Measurements from ENCODE around the gene SCYL1.

The SCYL1 gene

DNA sequence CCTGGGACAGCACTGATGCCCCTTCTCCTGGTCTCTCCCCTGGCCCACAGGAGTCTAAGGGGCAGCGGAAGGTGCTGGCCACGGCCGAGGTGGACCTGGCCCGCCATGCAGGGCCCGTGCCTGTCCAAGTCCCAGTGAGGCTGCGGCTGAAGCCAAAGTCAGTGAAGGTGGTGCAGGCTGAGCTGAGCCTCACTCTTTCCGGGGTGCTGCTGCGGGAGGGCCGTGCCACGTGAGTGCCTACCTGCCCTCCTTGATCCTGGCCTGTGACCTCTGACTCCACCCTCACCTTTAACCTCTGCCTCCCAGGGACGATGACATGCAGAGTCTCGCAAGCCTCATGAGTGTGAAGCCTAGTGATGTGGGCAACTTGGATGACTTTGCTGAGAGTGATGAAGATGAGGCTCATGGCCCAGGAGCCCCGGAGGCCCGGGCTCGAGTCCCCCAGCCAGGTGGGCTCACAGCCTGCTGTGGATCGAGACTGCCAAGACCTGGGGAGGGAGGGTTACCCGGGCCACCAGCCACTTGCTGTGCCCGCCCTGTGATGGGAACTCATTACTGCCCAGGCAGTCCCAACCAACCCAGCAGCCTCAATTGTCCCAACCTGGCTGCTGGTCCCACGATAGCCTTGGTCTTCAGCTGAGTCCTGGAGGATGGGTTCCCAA lies 55.3 kb downstream of the SCYL1 start:
- no peak for DNase-seq (ENCODE audit: low read depth in 1 of 2, low spot score in 1 of 2)

- DNase-seq (ENCODE audit: low read depth in 1 of 2, low spot score in 1 of 2): no peak
Measured at GRCh38 chr11:65580756-65581155, 55.9 kb downstream of the SCYL1 start.

- DNase-seq (ENCODE audit: low read depth in 1 of 2, low spot score in 1 of 2): no peak
Measured at GRCh38 chr11:65581928-65582327, 57.0 kb downstream of the SCYL1 start.

DNA sequence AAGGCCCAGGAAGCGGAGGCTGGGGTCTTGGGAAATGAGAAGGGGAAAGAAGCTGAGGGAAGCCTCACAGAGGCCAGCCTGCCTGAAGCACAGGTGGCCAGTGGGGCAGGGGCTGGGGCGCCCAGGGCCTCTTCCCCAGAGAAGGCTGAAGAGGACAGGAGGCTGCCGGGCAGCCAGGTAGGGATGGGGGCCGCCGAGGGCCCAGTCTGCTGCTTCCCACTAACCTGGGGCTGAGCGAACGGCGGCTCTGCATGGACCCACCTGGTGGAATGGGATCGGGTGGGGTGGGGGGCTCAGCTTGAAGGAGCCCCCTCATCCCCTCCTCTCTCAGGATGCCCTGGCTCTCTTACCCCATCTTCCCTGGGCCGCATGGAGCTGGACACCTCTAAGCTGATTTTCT lies 58.7 kb downstream of the SCYL1 start:
- DNase-seq (ENCODE audit: low read depth in 1 of 2, low spot score in 1 of 2): no peak

DNA sequence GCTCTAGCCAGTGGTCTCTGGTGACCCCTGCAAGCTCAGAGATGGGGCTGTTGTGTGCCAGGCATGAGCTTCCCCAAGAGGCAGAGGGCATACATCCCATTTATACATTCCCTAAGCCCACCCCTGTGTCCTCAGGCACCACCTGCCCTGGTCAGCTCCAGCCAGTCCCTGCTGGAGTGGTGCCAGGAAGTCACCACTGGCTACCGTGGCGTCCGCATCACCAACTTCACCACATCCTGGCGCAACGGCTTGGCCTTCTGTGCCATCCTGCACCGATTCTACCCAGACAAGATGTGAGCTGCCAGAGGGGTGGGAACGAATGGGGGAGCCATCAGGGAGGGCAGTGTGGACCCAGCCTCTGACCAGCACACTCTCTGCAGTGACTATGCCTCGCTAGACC lies 59.2 kb downstream of the SCYL1 start:
- DNase-seq (ENCODE audit: low read depth in 1 of 2, low spot score in 1 of 2): no peak

GRCh38 chr11:65584723-65585171 lies 59.9 kb downstream of the SCYL1 start:
- DNase-seq (ENCODE audit: low read depth in 1 of 2, low spot score in 1 of 2): no peak

DNA sequence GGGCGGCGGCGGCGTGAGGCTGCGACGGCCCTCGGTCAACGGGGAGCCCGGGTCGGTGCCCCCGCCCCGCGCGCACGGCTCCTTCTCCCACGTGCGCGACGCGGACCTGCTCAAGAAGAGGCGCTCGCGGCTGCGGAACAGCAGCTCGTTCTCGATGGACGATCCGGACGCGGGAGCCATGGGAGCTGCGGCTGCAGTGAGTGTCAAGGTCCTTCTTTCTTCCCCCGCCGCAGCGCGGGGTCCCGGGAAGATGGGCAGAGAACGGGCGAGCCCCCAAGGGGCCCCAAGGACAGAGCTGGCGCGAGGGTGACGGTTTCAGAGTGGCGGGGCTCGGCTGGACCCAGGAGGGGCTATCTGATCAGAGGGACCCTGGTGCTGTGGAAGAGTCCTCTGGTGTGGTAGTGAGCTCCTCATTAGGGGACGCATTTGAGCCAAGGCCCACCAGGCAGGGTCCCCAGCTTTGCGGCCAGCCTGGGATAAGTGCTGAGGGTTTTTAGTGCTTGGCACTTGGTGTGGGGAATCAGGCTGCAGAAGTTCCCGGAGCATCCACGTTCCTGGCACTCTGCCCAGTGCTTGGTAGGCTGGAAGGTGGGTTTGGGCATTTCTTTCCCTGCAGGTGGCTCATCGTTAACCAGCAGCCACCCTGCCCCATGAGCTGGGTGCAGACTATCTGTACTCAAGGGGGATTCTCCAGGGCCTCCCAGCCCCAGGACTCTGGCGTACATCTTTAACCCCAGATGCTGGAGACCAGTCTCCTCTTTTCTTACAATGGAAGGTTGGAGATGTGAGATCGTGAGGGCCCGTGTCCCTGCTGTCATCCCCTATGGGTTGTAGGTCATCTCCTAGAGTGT lies 60.7 kb downstream of the SCYL1 start:
- no peak for DNase-seq (ENCODE audit: low read depth in 1 of 2, low spot score in 1 of 2)

- DNase-seq (ENCODE audit: low read depth in 1 of 2, low spot score in 1 of 2): no peak
Measured at GRCh38 chr11:65586247-65586630, 61.4 kb downstream of the SCYL1 start.

DNA sequence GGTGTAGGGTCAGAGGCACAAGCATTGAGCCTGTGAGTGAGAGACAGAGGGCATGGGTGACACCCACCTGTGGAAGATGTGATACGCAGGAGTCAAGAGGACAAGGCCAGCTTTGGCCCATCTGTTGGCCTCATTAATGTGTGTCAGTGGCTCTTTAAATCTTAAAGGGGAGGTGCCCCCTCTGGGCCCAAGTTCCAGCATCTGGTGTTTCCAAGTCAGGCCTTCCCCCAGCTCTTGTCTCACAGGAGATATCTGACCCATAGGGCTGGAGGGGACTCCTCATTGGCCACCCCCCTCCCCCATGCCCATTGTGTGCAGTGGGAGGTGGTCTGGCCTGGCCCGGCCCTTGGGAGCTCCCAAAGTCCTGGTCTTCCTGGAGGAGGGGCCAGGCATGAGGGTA lies 61.8 kb downstream of the SCYL1 start:
- DNase-seq (ENCODE audit: low read depth in 1 of 2, low spot score in 1 of 2): no peak

Data from stimulated activated CD4-positive, alpha-beta T cell treated with anti-CD3 and anti-CD28 coated beads, Interleukin-15, amount 100 ng/mL, for 1 hour (primary cell).